WERI-Rb-1 (cell line): ENCODE results near the gene PCBP4.

Experiments
- DNase-seq: peaks from one replicate; pipeline ENCODE4 v3.0.0-alpha.2; 2020
- H3K27ac ChIP-seq: fragments of 250-450 bp; sonication (Bioruptor Pico); 2 replicates; pipeline ENCODE4 v1.5.1; 2020; ENCODE audit warnings: mild to moderate bottlenecking, moderate library complexity
- H3K27me3 ChIP-seq: fragments of 250-450 bp; sonication (Bioruptor Pico); 2 replicates; pipeline ENCODE4 v1.5.1; 2021; ENCODE audit warnings: mild to moderate bottlenecking, low read depth, moderate library complexity; ENCODE audit not compliant: insufficient read depth, severe bottlenecking
- H3K36me3 ChIP-seq: fragments of 250-450 bp; sonication (Bioruptor Pico); 2 replicates; pipeline ENCODE4 v1.5.1; 2020; ENCODE audit warnings: mild to moderate bottlenecking, moderate library complexity
- H3K4me3 ChIP-seq: 2 replicates; pipeline ENCODE4 v1.5.1; 2011; ENCODE audit warnings: low read depth, mild to moderate bottlenecking, control low read depth, low read length
- H3K9me3 ChIP-seq: fragments of 250-450 bp; sonication (Bioruptor Pico); 2 replicates; pipeline ENCODE4 v1.5.1; 2021; ENCODE audit warnings: mild to moderate bottlenecking, moderate library complexity; ENCODE audit not compliant: severe bottlenecking
- CTCF ChIP-seq: IDR thresholded peaks from 2 replicates; pipeline ENCODE4 v1.5.1; 2011; ENCODE audit warnings: low read depth, mild to moderate bottlenecking, control low read depth, inconsistent platforms, low read length

PCBP4 gene

GRCh38 chr3:51946796-51947195 is 20.5 kb downstream of the PCBP4 start:
- Histone ChIP-seq H3K9me3 (no peaks in the 10 kb centered on the region), H3K36me3 (no peaks in the 10 kb centered on the region), H3K27ac (no peak overlapping the region), H3K27me3 (no peaks in the 10 kb centered on the region), H3K4me3 (no peak overlapping the region)
- DNase-seq, result no peak
- no peak for TF ChIP-seq CTCF

- DNase-seq, result no peak
- no peaks in the 10 kb centered on the region for H3K27me3 ChIP-seq
- no peak overlapping the region for H3K27ac ChIP-seq
- no peak overlapping the region for H3K4me3 ChIP-seq
- H3K9me3 ChIP-seq, result no peaks in the 10 kb centered on the region
- TF ChIP-seq CTCF, result no peak
- H3K36me3 ChIP-seq, result no peaks in the 10 kb centered on the region
Observed at GRCh38 chr3:51945926-51946705, 21.1 kb downstream of the PCBP4 start.

GRCh38 chr3:51945031-51945840 is 22.0 kb downstream of the PCBP4 start:
- H3K9me3 ChIP-seq, result no peaks in the 10 kb centered on the region
- H3K4me3 ChIP-seq, result no peak overlapping the region
- no peak for TF ChIP-seq CTCF
- no peak overlapping the region for H3K27ac ChIP-seq
- no peak for DNase-seq
- no peaks in the 10 kb centered on the region for H3K36me3 ChIP-seq
- H3K27me3 ChIP-seq, result no peaks in the 10 kb centered on the region

- H3K36me3 ChIP-seq, result peaks cover 1% of the 10 kb centered on the region
- no peak overlapping the region for H3K4me3 ChIP-seq
- no peaks in the 10 kb centered on the region for H3K9me3 ChIP-seq
- no peak overlapping the region for H3K27ac ChIP-seq
- no peak for DNase-seq
- H3K27me3 ChIP-seq, result no peaks in the 10 kb centered on the region
- TF ChIP-seq CTCF, result no peak
Observed at GRCh38 chr3:51944451-51945021, 22.7 kb downstream of the PCBP4 start.

GRCh38 chr3:51943451-51944391 is 23.5 kb downstream of the PCBP4 start:
- Histone ChIP-seq H3K27me3 (no peaks in the 10 kb centered on the region), H3K9me3 (no peaks in the 10 kb centered on the region), H3K36me3 (peaks cover 9% of the 10 kb centered on the region), H3K27ac (peak overlapping the region; percentile 88; the same call in 1 of the 2 replicates), H3K4me3 (no peak overlapping the region)
- DNase-seq, result no peak
- no peak for TF ChIP-seq CTCF
